ENCODE data around the gene GBP1. TPM values are rescaled to one million over a fixed set of nuclear protein-coding genes. Genes with fewer than 3 reads are reported as not detected.
"Not testable (repeated sequence)": the region's sequence is repeated elsewhere in the genome, so short reads cannot be mapped to it uniquely, and the experiment has no call there.

Gene GBP1
- total and polyA plus RNA-seq, 2 experiments from 2014 or later = 0.13 TPM; not detected in 1

- no peak for TF ChIP-seq ZNF462 (CRISPR knock-in tag; IDR thresholded peaks at IDR 0.05)
- TF ChIP-seq STAT1 (IDR thresholded peaks at IDR 0.05; ENCODE audit: unreplicated experiment) = no peak
- no peak for TF ChIP-seq POLR2AphosphoS5 (IDR thresholded peaks at IDR 0.05; ENCODE audit: low read depth)
- no peak for TF ChIP-seq ZNF331 (CRISPR knock-in tag; IDR thresholded peaks at IDR 0.05; ENCODE audit: low read depth)
- TF ChIP-seq, protein P1, sequence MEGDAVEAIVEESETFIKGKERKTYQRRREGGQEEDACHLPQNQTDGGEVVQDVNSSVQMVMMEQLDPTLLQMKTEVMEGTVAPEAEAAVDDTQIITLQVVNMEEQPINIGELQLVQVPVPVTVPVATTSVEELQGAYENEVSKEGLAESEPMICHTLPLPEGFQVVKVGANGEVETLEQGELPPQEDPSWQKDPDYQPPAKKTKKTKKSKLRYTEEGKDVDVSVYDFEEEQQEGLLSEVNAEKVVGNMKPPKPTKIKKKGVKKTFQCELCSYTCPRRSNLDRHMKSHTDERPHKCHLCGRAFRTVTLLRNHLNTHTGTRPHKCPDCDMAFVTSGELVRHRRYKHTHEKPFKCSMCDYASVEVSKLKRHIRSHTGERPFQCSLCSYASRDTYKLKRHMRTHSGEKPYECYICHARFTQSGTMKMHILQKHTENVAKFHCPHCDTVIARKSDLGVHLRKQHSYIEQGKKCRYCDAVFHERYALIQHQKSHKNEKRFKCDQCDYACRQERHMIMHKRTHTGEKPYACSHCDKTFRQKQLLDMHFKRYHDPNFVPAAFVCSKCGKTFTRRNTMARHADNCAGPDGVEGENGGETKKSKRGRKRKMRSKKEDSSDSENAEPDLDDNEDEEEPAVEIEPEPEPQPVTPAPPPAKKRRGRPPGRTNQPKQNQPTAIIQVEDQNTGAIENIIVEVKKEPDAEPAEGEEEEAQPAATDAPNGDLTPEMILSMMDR (conservative IDR thresholded peaks at IDR 0.05; ENCODE audit: low read depth in 2 of 2) = no peak
- TF ChIP-seq NANOG (IDR thresholded peaks at IDR 0.05; ENCODE audit: borderline replicate concordance) = no peak
These were observed 16.0 kb upstream of the GBP1 start (continued) for GRCh38 chr1:89081005-89081404.

- not testable (repeated sequence) for H3K4me1 ChIP-seq (ENCODE audit: insufficient read depth); H2AFZ ChIP-seq; H3K27ac Mint-ChIP-seq; H3F3A ChIP-seq (replicated peaks; ENCODE audit: low read depth); H3K27me3 ChIP-seq (ENCODE audit: insufficient read depth); ATAC-seq; H3K4me3 Mint-ChIP-seq; H3K9me2 ChIP-seq (ENCODE audit: insufficient read depth); H3K36me3 ChIP-seq (ENCODE audit: insufficient read depth); H3K4me1 Mint-ChIP-seq; DNase-seq (ENCODE audit: low spot score); H4K20me1 ChIP-seq (replicated peaks; ENCODE audit: insufficient read depth); H3K79me2 ChIP-seq (replicated peaks; ENCODE audit: insufficient read depth); H3K4me2 ChIP-seq; H3K27me3 Mint-ChIP-seq (ENCODE audit: insufficient read depth, low read depth, poor library complexity); H3K4me3 ChIP-seq; H3K27ac ChIP-seq (ENCODE audit: low read depth)
- Mint-ChIP-seq H3K36me3 (ENCODE audit: low read depth) (peaks cover 10% of the 10 kb centered on the region; the same call in 2 of the 3 replicates), H3K9me3 (peaks cover 37% of the 10 kb centered on the region)
These were observed 15.1 kb upstream of the GBP1 start for GRCh38 chr1:89080068-89080467.

DNA sequence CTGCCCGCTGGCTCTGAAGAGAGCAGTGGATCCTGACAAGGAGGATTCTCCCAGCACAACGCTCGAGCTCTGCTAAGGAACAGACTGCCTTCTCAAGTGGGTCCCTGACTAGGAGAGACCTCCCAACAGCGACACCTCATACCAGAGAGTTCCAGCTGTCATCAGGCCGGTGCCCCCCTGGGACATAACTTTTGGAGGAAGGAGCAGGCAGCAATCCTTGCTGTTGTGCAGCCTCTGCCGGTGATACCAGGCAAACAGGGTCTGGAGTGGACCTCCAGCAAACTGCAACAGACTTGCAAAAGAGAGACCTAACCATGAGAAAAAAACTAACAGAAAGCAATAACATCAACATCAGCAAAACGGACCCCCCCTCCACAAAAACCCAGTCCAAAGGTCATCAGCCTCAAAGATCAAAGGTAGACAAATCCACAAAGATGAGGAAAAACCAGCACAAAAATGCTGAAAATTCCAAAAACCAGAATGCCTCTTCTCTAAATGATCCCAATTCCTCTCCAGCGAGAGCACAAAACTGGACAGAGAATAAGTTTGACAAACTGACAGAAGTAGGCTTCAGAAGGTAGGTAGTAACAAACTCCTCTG, 7.6 kb upstream of the GBP1 start:
- H3K4me1 ChIP-seq (ENCODE audit: insufficient read depth); H3K4me3 ChIP-seq; H2AFZ ChIP-seq; H3K27ac Mint-ChIP-seq; H4K20me1 ChIP-seq (replicated peaks; ENCODE audit: insufficient read depth); H3K27me3 ChIP-seq (ENCODE audit: insufficient read depth); H3K27ac ChIP-seq (ENCODE audit: low read depth); H3K9me2 ChIP-seq (ENCODE audit: insufficient read depth); H3K36me3 Mint-ChIP-seq (ENCODE audit: low read depth); H3K79me2 ChIP-seq (replicated peaks; ENCODE audit: insufficient read depth); H3F3A ChIP-seq (replicated peaks; ENCODE audit: low read depth); DNase-seq (ENCODE audit: low spot score); H3K36me3 ChIP-seq (ENCODE audit: insufficient read depth); H3K9me3 Mint-ChIP-seq; ATAC-seq; H3K4me1 Mint-ChIP-seq; H3K4me3 Mint-ChIP-seq; H3K27me3 Mint-ChIP-seq (ENCODE audit: insufficient read depth, low read depth, poor library complexity); H3K4me2 ChIP-seq: not testable (repeated sequence)

All from GM23338 (cell line).